ENCODE data around the gene BCCIP. TPM values are rescaled to one million over a fixed set of nuclear protein-coding genes. Genes with fewer than 3 reads are reported as not detected.

BCCIP gene
- total RNA-seq, 1 experiment from 2014 or later, result 113 TPM

- no peak overlapping the region for H3K27ac ChIP-seq (ENCODE audit: low read depth, low read length, poor library complexity, severe bottlenecking)
- ChIA-PET POLR2A (ENCODE audit: low non-redundant PET) (no interaction called here), CTCF (no interaction called here)
- no peaks in the 10 kb centered on the region for H3K9me3 ChIP-seq (ENCODE audit: low read depth, low read length, poor library complexity, severe bottlenecking)
- intact Hi-C loops (cut with micrococcal nuclease; ENCODE audit: unreplicated experiment), result no loop called here
- no peaks in the 10 kb centered on the region for H3K36me3 ChIP-seq (ENCODE audit: insufficient read depth, low read length, poor library complexity, severe bottlenecking)
- BruUV-seq (replicated peaks), result no TSS peak
- H3K27me3 ChIP-seq (replicated peaks; ENCODE audit: insufficient read depth, low read depth, low read length, poor library complexity), result no peaks in the 10 kb centered on the region
- TF ChIP-seq CTCF (conservative IDR thresholded peaks at IDR 0.05; ENCODE audit: low read depth, low read length), result no peak
- TF ChIP-seq EZH2 (IDR thresholded peaks at IDR 0.05; ENCODE audit: borderline replicate concordance, low read depth, low read length, poor library complexity, severe bottlenecking), result no peak
- no peak overlapping the region for H3K4me3 ChIP-seq (ENCODE audit: low read depth, low read length, poor library complexity, severe bottlenecking)
- no peaks in the 10 kb centered on the region for H3K4me1 ChIP-seq (ENCODE audit: insufficient read depth, low read length, poor library complexity, severe bottlenecking)
- no peak for DNase-seq (ENCODE audit: low spot score)
Measured at GRCh38 chr10:125782616-125783015, 40.7 kb upstream of the BCCIP start.

GRCh38 chr10:125783408-125783807 lies 39.9 kb upstream of the BCCIP start:
- BruUV-seq (replicated peaks), result no TSS peak
- CTCF ChIA-PET, result no interaction called here
- intact Hi-C loops (cut with micrococcal nuclease; ENCODE audit: unreplicated experiment), result no loop called here

GRCh38 chr10:125783957-125784356 lies 39.4 kb upstream of the BCCIP start:
- Histone ChIP-seq H3K27me3 (replicated peaks; ENCODE audit: insufficient read depth, low read depth, low read length, poor library complexity) (no peaks in the 10 kb centered on the region), H3K4me1 (ENCODE audit: insufficient read depth, low read length, poor library complexity, severe bottlenecking) (no peaks in the 10 kb centered on the region), H3K4me3 (ENCODE audit: low read depth, low read length, poor library complexity, severe bottlenecking) (no peak overlapping the region), H3K27ac (ENCODE audit: low read depth, low read length, poor library complexity, severe bottlenecking) (no peak overlapping the region), H3K36me3 (ENCODE audit: insufficient read depth, low read length, poor library complexity, severe bottlenecking) (no peaks in the 10 kb centered on the region), H3K9me3 (ENCODE audit: low read depth, low read length, poor library complexity, severe bottlenecking) (no peaks in the 10 kb centered on the region)
- DNase-seq (ENCODE audit: low spot score), result no peak
- intact Hi-C loops (cut with micrococcal nuclease; ENCODE audit: unreplicated experiment), result no loop called here
- TF ChIP-seq EZH2 (IDR thresholded peaks at IDR 0.05; ENCODE audit: borderline replicate concordance, low read depth, low read length, poor library complexity, severe bottlenecking) (no peak), CTCF (conservative IDR thresholded peaks at IDR 0.05; ENCODE audit: low read depth, low read length) (no peak)
- POLR2A ChIA-PET (ENCODE audit: low non-redundant PET), result no interaction called here
- CTCF ChIA-PET, result no interaction called here
- BruUV-seq (replicated peaks), result no TSS peak

More at GRCh38 chr10:125783408-125783807, 39.9 kb upstream of the BCCIP start:
- no peak for DNase-seq (ENCODE audit: low spot score)
- POLR2A ChIA-PET (ENCODE audit: low non-redundant PET), result no interaction called here
- Histone ChIP-seq H3K27ac (ENCODE audit: low read depth, low read length, poor library complexity, severe bottlenecking) (no peak overlapping the region), H3K36me3 (ENCODE audit: insufficient read depth, low read length, poor library complexity, severe bottlenecking) (no peaks in the 10 kb centered on the region), H3K4me3 (ENCODE audit: low read depth, low read length, poor library complexity, severe bottlenecking) (no peak overlapping the region), H3K9me3 (ENCODE audit: low read depth, low read length, poor library complexity, severe bottlenecking) (no peaks in the 10 kb centered on the region), H3K4me1 (ENCODE audit: insufficient read depth, low read length, poor library complexity, severe bottlenecking) (no peaks in the 10 kb centered on the region), H3K27me3 (replicated peaks; ENCODE audit: insufficient read depth, low read depth, low read length, poor library complexity) (no peaks in the 10 kb centered on the region)
- TF ChIP-seq EZH2 (IDR thresholded peaks at IDR 0.05; ENCODE audit: borderline replicate concordance, low read depth, low read length, poor library complexity, severe bottlenecking) (no peak), CTCF (conservative IDR thresholded peaks at IDR 0.05; ENCODE audit: low read depth, low read length) (no peak)
